Endothelial cell of umbilical vein (primary cell): ENCODE data around the gene CDK5. TPM values are rescaled to one million over a fixed set of nuclear protein-coding genes. Genes with fewer than 3 reads are reported as not detected.

Source experiments
- BruUV-seq: library from RNA; stranded (reverse); fragments of 400-500 nt; replicated peaks from 2 replicates; lab custom pipeline; 2021; lab: Mats Ljungman, UMichigan
- CTCF ChIA-PET: fragments of 300-600, 350-600 bp; sonication (Branson Sonifier 250); formaldehyde crosslinking; loops from one replicate; lab custom pipeline; 2021; ENCODE audit warnings: antibody characterized with exemption, inconsistent platforms; lab: Charles Lee
- POLR2A ChIA-PET: fragments of 300-600, 350-600 bp; sonication (Branson Sonifier 250); formaldehyde crosslinking; loops from one replicate; lab custom pipeline; 2021; ENCODE audit warnings: antibody characterized with exemption, inconsistent platforms; lab: Charles Lee
- DNase-seq: peaks from one replicate; pipeline ENCODE4 v3.0.0-alpha.2; 2011; ENCODE audit warnings: low read depth, low spot score
- FAIRE-seq: peaks from 2 replicates; lab custom pipeline; 2011; peaks lifted over from hg19 to GRCh38; lab: Jason Lieb, UNC
- H2AFZ ChIP-seq: 2 replicates; pipeline ENCODE4 v1.6.0; 2012; ENCODE audit warnings: low read depth, low read length, control low read depth, inconsistent platforms
- H3K27ac ChIP-seq: 2 replicates; pipeline ENCODE4 v1.5.1; 2011; ENCODE audit warnings: low read depth, mild to moderate bottlenecking, control low read depth, low read length, moderate library complexity; ENCODE audit not compliant: insufficient read depth
- H3K27me3 ChIP-seq, 2 experiments: 2 replicates each; pipeline versions ENCODE4 v1.6.0 to v1.6.1; 2011; ENCODE audit warnings: low read length in 2 of 2, mixed read lengths in 1 of 2; ENCODE audit not compliant: control insufficient read depth in 2 of 2, insufficient read depth in 2 of 2
- H3K36me3 ChIP-seq, 2 experiments: 2 replicates in 1 of 2; 3 replicates in 1 of 2; pipeline ENCODE4 v1.5.1; 2011; ENCODE audit warnings: low read length in 2 of 2, mild to moderate bottlenecking in 1 of 2, moderate library complexity in 1 of 2; ENCODE audit not compliant: control insufficient read depth in 2 of 2, insufficient read depth in 2 of 2; ENCODE audit errors: extremely low read depth in 1 of 2
- H3K4me1 ChIP-seq: 3 replicates; pipeline ENCODE4 v1.5.1; 2011; ENCODE audit warnings: mild to moderate bottlenecking, low read length; ENCODE audit not compliant: control insufficient read depth, insufficient read depth; ENCODE audit errors: extremely low read depth
- H3K4me2 ChIP-seq: 2 replicates; pipeline ENCODE4 v1.6.1; 2011; ENCODE audit warnings: low read length, control low read depth, mixed read lengths; ENCODE audit not compliant: insufficient read depth
- H3K4me3 ChIP-seq, 3 experiments: fragments of 200-600 bp in 1 of 3; sonication (generic), shearing (Covaris generic) in 1 of 3; replicated peaks in 1 of 3; 2 replicates each; pipeline ENCODE4 v1.5.1; 2011 to 2016; ENCODE audit warnings: control low read depth in 3 of 3, low read length in 3 of 3, mild to moderate bottlenecking in 2 of 3, inconsistent platforms in 1 of 3, low read depth in 1 of 3, moderate library complexity in 1 of 3; ENCODE audit not compliant: insufficient read depth in 1 of 3
- H3K79me2 ChIP-seq: 2 replicates; pipeline ENCODE4 v1.6.0; 2012; ENCODE audit warnings: low read length, inconsistent platforms; ENCODE audit not compliant: control insufficient read depth, insufficient read depth
- H3K9ac ChIP-seq: replicated peaks from 2 replicates; pipeline ENCODE3; 2011; ENCODE audit warnings: low read length, control low read depth; ENCODE audit not compliant: insufficient read depth; ENCODE audit errors: extremely low read depth
- H3K9me1 ChIP-seq: replicated peaks from 3 replicates; pipeline ENCODE4 v1.6.0; 2011; ENCODE audit warnings: mild to moderate bottlenecking, low read length; ENCODE audit not compliant: control insufficient read depth, insufficient read depth; ENCODE audit errors: extremely low read depth
- H3K9me3 ChIP-seq: replicated peaks from 2 replicates; pipeline ENCODE4 v1.5.1; 2012; ENCODE audit warnings: low read length, inconsistent platforms; ENCODE audit not compliant: control insufficient read depth, insufficient read depth
- H4K20me1 ChIP-seq: replicated peaks from 2 replicates; pipeline ENCODE3; 2011; ENCODE audit warnings: mild to moderate bottlenecking, low read length; ENCODE audit not compliant: control insufficient read depth, insufficient read depth; ENCODE audit errors: extremely low read depth
- CTCF ChIP-seq, 2 donors: IDR thresholded peaks; 1 replicate in 1 of 2; 2 replicates in 1 of 2; pipeline ENCODE4 v1.5.1; 2011; ENCODE audit warnings: low read length in 2 of 2, mild to moderate bottlenecking in 2 of 2, moderate library complexity in 2 of 2, control low read depth in 1 of 2, inconsistent platforms in 1 of 2, low read depth in 1 of 2; ENCODE audit not compliant: insufficient read depth in 1 of 2; ENCODE audit errors: extremely low read depth in 1 of 2
- EZH2 ChIP-seq: IDR thresholded peaks from 2 replicates; pipeline ENCODE4 v1.6.1; 2012; ENCODE audit warnings: borderline replicate concordance, low read depth, mild to moderate bottlenecking, moderate library complexity, low read length, inconsistent platforms; ENCODE audit not compliant: severe bottlenecking
- FOS ChIP-seq: IDR thresholded peaks from 2 replicates; pipeline ENCODE4 v1.6.1; 2011; ENCODE audit warnings: mild to moderate bottlenecking, low read length, moderate library complexity, borderline replicate concordance; ENCODE audit not compliant: insufficient read depth
- GATA2 ChIP-seq: IDR thresholded peaks from 2 replicates; pipeline ENCODE4 v1.7.0; 2011; ENCODE audit warnings: low read depth, mild to moderate bottlenecking, moderate library complexity, mixed read lengths, low read length; ENCODE audit not compliant: insufficient read length, insufficient read depth
- JUN ChIP-seq: IDR thresholded peaks from 2 replicates; pipeline ENCODE4 v1.6.1; 2011; ENCODE audit warnings: borderline replicate concordance, low read depth; ENCODE audit not compliant: insufficient read length, insufficient read depth
- MAX ChIP-seq: IDR thresholded peaks from 2 replicates; pipeline ENCODE4 v1.6.1; 2011; ENCODE audit not compliant: insufficient read depth, insufficient read length
- MYC ChIP-seq: IDR thresholded peaks from one replicate; pipeline ENCODE4 v1.6.1; 2011; ENCODE audit warnings: mild to moderate bottlenecking, low read depth, low read length
- POLR2A ChIP-seq: IDR thresholded peaks from 2 replicates; pipeline ENCODE4 v1.6.1; 2012; ENCODE audit warnings: low read depth, mild to moderate bottlenecking, control low read depth, low read length
- POLR2AphosphoS5 ChIP-seq: IDR thresholded peaks from 2 replicates; pipeline ENCODE4 v1.6.1; 2012; ENCODE audit warnings: low read depth, mild to moderate bottlenecking, control low read depth, low read length, moderate library complexity; ENCODE audit not compliant: insufficient read depth
- dilution Hi-C: fragments of 300-500 bp; cut with MboI; formaldehyde crosslinking; loops from one replicate; pipeline ENCODE4 v1.15.0; 2019; ENCODE audit warnings: low sequenced_read_pairs; ENCODE audit not compliant: extremely low pct_ligation_motif_present
- intact Hi-C: fragments of 100-400 bp; cut with micrococcal nuclease; formaldehyde crosslinking; loops from one replicate; pipeline ENCODE4 v1.10.0; 2022
- polyA plus RNA-seq, 4 experiments: library from polyadenylated mRNA; depleted of rRNA in 3 of 4; stranded (reverse) in 3 of 4; unstranded in 1 of 4; fragments of >200 nt; gene quantifications; 2 replicates each; pipeline versions ENCODE4 v1.2.1 to v1.2.3, GENCODE V29; 2011 to 2012; ENCODE audit warnings: missing spikeins in 1 of 4
- total RNA-seq: library from RNA; stranded (reverse); gene quantifications from 2 replicates; pipeline ENCODE4 v1.2.3, GENCODE V29; 2021

The CDK5 gene
- total and polyA plus RNA-seq, 2 donors (not counting 3 experiments of a cell fraction or from before 2014, with no cell fraction given): 16.5 to 38.3 TPM

- H3K27me3 ChIP-seq: no peaks in the 10 kb centered on the region
- FAIRE-seq (no peak), DNase-seq (no peak)
- H3K4me1 ChIP-seq: peaks cover 21% of the 10 kb centered on the region
- intact Hi-C loops: loop anchor here (1.0 kb wide), 1 partner anchor 9 kb away; no protein-coding TSS in a partner anchor
- TF ChIP-seq JUN (no peak), POLR2AphosphoS5 (no peak), GATA2 (no peak), EZH2 (no peak), MAX (no peak), CTCF (IDR thresholded peaks at IDR 0.05; ENCODE audit: extremely low read depth in 1 of 2, insufficient read depth in 1 of 2, low read depth in 1 of 2, low read length in 2 of 2) (no peak), MYC (no peak), FOS (no peak), POLR2A (no peak)
- POLR2A ChIA-PET: no interaction called here
- H4K20me1 ChIP-seq: no peaks in the 10 kb centered on the region
- no peak overlapping the region for H2AFZ ChIP-seq
- CTCF ChIA-PET: interaction anchor here (0.8 to 2.3 kb wide), 2 partner anchors 13 to 28 kb away, joined by 3 to 8 read pairs; no protein-coding TSS in a partner anchor
- H3K27ac ChIP-seq: no peak overlapping the region
- no peak overlapping the region for H3K4me3 ChIP-seq
- peaks cover 0 to 12% of the 10 kb centered on the region in 2 experiments for H3K36me3 ChIP-seq
- H3K79me2 ChIP-seq: peaks cover 93% of the 10 kb centered on the region
- no peak overlapping the region for H3K4me2 ChIP-seq
- H3K9me3 ChIP-seq: no peaks in the 10 kb centered on the region
- H3K9me1 ChIP-seq: no peaks in the 10 kb centered on the region
- no TSS peak for BruUV-seq
- dilution Hi-C loops: no loop called here
- no peak overlapping the region for H3K9ac ChIP-seq
Observed at GRCh38 chr7:151095123-151095797, 37.6 kb upstream of the CDK5 start.
